Umbilical cord (tissue), 2 donors: ENCODE data around the gene PRDM16. TPM values are rescaled to one million over a fixed set of nuclear protein-coding genes. Genes with fewer than 3 reads are reported as not detected.

ENCODE experiments used
- DNase-seq: peaks from one replicate; pipeline ENCODE4 v3.0.0-alpha.2; 2015; ENCODE audit warnings: low spot score
- total RNA-seq: library from RNA; depleted of rRNA; stranded (reverse); fragments of >200 nt; gene quantifications from one replicate; pipeline ENCODE4 v1.2.3, GENCODE V29; 2014; ENCODE audit warnings: low replicate concordance; ENCODE audit not compliant: insufficient read depth

Gene PRDM16
- total RNA-seq, 1 donor from 2014 or later: 6.3 TPM

GRCh38 chr1:3335754-3336640 lies 267.0 kb downstream of the PRDM16 start:
- DNase-seq: no peak

- no peak for DNase-seq
Measured at GRCh38 chr1:3336641-3337630, 267.9 kb downstream of the PRDM16 start.

GRCh38 chr1:3337798-3338724 lies 269.1 kb downstream of the PRDM16 start:
- no peak for DNase-seq

GRCh38 chr1:3338725-3339070 lies 269.7 kb downstream of the PRDM16 start:
- no peak for DNase-seq

- no peak for DNase-seq
Measured at GRCh38 chr1:3339856-3340255, 270.9 kb downstream of the PRDM16 start.

- no peak for DNase-seq
Measured at GRCh38 chr1:3340548-3341235, 271.7 kb downstream of the PRDM16 start.

DNA sequence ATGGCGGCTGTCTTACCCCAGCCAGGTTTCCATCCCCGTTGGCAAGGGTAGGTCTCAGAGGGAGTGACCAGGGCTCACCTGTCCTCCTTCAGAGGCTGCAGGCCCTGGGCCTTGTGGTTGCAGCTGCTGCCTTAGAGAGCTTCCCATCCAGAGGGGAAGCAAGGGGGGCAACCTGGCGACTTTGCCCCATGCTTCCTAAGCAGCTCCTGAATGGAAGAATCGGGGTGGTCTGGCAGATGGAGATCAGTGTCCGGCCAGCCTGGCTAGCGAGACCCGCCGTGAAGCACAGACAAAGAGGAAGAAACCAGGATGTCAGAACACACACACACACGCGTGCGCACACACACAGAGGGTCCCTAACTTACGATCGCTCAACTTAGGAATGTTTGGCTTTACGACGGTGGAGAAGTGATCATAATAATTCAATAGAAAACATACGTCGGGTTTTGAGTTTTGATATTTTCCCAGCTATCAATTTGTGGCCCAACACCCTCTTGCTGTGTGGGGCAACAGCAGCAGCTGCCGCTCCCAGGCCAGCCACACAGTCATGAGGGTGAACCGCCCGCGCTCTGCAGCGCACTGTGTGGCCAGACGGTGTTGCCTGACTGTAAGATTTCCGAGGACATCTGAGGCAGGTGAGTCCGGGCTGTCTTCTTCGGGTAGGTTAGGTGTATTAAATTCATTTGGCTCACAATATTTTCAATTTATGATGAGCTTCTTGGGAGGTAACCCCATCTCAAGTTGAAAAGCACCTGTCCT lies 272.4 kb downstream of the PRDM16 start:
- no peak for DNase-seq

- no peak for DNase-seq
Measured at GRCh38 chr1:3342960-3343359, 274.0 kb downstream of the PRDM16 start.

GRCh38 chr1:3344395-3344794 lies 275.4 kb downstream of the PRDM16 start:
- DNase-seq: no peak

DNA sequence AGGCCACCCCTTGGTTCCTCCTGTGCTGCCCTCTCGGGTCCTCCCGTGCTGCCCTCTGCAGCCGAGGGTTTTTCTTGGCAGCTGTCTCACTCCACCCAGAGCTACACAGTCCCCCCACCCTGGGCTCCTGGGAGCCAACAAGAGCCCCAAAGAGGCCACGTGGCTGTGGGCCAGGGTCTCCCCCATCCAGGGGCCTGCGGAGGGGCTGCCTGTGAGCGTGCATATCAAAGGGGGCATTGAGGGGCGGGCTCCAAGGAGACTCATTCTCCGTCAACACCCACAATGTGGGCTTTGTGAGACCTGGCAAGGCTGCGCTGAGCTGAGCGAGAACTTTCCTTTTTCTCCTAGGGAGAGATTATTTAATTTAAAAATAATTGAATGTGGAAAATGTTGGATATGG lies 276.8 kb downstream of the PRDM16 start:
- DNase-seq: no peak

- no peak for DNase-seq
Measured at GRCh38 chr1:3346478-3346877, 277.5 kb downstream of the PRDM16 start.

DNA sequence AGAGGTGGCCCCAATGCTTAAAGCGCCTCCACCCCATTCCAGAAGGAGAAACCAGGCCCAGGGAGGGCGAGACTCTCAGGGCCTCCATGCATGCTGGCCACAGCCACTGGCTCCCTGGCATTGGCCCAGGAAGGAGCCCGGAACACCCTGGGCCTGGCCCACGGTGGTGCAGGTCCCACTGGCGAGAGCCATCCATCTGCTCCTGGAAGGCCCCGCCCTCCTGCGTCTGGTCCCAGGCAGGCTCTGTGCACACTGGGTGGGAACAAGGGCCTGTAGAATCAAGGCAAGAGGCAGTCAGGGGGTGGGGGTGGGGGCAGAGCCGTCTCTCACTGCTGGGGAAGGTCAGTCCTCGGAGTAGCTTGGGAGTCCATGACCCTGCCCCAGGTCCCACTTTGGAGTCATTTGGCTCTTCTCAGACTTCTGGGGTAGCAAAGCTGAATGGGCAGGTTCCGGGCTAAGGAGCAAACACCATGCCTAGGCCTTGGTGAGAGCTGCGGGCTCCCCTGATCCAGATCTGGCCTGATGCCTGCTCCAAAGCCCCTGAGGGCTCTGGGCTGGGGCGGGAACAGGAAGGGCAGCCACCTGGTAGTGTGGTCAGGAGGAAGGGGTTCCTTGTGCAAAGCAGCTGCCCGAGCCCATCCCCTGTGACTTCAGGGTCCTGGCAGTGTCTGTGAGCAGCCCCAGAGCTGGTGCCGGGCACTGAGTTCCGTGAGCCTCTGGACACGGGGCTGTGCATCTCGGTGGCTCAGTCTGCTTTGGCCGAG lies 278.4 kb downstream of the PRDM16 start:
- no peak for DNase-seq

DNA sequence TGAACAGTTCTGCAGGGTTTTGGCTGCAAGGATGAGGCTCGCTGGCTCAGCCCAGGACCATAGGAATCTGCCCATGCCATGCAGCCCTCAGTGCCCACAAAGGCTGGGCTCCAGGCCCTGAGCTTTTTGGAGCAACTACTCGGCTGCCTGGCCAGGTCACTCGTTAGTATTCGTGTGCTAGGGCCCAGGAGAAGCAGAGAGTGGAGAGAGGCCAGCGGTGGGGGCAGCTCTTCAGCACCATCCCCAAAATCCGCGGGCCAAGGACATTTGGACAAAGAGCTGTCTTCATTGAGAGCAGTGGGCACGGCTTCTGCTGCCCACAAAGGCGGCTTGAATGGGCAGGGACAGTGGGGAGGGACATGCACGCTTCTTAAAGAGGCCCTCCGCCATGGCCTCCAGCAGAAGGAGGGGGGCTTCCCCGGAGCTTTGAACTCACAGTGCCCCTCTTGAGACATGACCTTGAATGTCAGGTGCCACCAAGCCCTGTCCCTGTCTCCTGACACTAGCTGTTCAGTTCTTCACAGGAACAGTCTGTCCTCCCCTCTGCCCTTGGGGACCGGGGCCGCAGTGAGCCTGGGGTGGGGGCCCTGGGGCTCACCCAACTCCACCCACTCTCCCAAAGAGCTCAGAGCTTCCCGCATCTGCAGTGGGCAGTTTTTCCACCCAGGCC lies 279.3 kb downstream of the PRDM16 start:
- DNase-seq: no peak

DNA sequence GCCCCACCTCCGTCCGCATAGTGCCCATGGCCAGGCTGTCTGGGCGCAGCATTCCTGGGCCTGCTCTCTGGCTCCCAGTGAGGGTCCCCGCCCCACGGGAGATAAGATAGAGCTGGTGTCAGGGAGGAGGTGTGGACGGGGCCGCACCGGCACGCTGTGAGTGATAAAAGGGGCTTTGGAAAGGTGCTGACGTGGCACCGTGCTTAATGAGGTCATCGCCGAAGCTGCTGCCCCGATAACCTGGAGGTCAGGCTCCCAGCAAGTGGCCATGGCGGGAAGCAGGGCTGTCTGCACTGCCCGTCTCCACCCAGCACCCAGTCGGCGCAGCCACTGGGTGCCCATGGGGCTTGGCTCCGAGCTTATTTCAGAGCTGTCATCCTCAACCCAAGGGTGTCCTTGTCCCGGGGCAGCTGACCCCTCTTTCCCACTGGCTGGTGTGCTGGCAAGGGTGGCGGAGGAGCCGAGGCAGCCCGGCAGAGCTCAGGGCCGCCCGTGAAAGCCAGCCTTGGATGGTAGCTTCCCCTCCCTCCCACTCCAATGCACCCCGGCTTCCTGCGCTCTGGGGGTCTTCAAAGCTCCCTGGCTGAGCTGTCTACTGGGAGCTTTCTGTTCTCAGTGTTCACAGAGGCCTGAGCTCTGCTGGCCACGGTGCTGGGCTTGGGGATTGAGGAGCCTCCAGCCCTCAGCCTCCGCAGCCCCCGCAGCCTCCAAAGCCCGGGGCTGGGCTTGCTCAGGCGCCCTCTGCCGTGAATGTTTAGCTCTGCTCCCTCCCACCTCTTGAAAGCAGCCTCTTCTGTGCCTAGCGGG lies 280.4 kb downstream of the PRDM16 start:
- peak; percentile 16 for DNase-seq

DNA sequence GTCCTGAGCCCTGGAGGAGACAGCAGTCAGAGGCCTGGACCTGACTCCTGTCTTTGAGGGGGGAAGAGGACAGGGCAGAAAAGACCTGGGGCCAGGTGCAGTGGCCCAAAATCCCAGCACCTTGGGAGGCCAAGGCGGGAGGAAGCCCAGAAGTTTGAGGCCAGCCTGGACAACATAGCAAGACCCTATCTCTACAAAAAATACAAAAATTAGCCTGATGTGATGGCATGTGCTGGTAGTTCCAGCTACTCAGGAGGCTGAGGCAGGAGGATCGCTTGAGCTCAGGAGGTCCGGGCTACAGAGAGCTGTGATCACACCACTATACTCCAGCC lies 280.9 kb downstream of the PRDM16 start:
- no peak for DNase-seq

- peak; percentile 70 for DNase-seq
Measured at GRCh38 chr1:3350506-3351261, 281.7 kb downstream of the PRDM16 start.
